OCI-LY3 (cell line): ENCODE measurements around the gene ATP8B3.

Experiments used
- EZH2phosphoT487 ChIP-seq: fragments of 200-600 bp; shearing (Covaris generic); IDR thresholded peaks from 2 replicates; pipeline ENCODE4 v1.6.1; 2018; ENCODE audit warnings: antibody characterized with exemption, mixed run types, low read depth
- TF ChIP-seq, protein P1 (sequence below): fragments of 200-600, 300-600 bp; sonication (generic); IDR thresholded peaks from 2 replicates; pipeline ENCODE4 v1.5.1; 2014; ENCODE audit warnings: antibody characterized with exemption, low read length, low read depth

GRCh38 chr19:1758959-1759903 is 52.8 kb downstream of the ATP8B3 start:
- TF ChIP-seq, protein P1, sequence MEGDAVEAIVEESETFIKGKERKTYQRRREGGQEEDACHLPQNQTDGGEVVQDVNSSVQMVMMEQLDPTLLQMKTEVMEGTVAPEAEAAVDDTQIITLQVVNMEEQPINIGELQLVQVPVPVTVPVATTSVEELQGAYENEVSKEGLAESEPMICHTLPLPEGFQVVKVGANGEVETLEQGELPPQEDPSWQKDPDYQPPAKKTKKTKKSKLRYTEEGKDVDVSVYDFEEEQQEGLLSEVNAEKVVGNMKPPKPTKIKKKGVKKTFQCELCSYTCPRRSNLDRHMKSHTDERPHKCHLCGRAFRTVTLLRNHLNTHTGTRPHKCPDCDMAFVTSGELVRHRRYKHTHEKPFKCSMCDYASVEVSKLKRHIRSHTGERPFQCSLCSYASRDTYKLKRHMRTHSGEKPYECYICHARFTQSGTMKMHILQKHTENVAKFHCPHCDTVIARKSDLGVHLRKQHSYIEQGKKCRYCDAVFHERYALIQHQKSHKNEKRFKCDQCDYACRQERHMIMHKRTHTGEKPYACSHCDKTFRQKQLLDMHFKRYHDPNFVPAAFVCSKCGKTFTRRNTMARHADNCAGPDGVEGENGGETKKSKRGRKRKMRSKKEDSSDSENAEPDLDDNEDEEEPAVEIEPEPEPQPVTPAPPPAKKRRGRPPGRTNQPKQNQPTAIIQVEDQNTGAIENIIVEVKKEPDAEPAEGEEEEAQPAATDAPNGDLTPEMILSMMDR, result no peak
- no peak for TF ChIP-seq EZH2phosphoT487
